Activated T-helper 2 cell treated with anti-CD3 and anti-CD28 coated beads, Interferon-gamma antibody, Interleukin-2, Interleukin-4, amounts not matched to agents 10 μg/mL and 5 μg/mL and 100 μg/mL, durations not matched to agents 14 hours and 24 hours and 36 hours (primary cell): ENCODE results near the gene NUDT13. TPM values are rescaled to one million over a fixed set of nuclear protein-coding genes. Genes with fewer than 3 reads are reported as not detected.

Source experiments
- total RNA-seq: library from RNA; stranded (reverse); gene quantifications from 2 replicates; pipeline ENCODE4 v1.2.3, GENCODE V29; 2022

NUDT13 gene
- total RNA-seq, 1 donor from 2014 or later, result 1.0 TPM

Other genes starting within 250 kb of the NUDT13 start
- not detected in 2 replicates for gene OIT3, start 216.7 kb upstream of the NUDT13 start, total RNA-seq
- gene PLA2G12B, start 155.6 kb upstream of the NUDT13 start, total RNA-seq, result not detected in 2 replicates
- gene P4HA1, start 13.6 kb upstream of the NUDT13 start, total RNA-seq, result 71.9 and 72.8 TPM in 2 replicates
- 35.2 and 37.8 TPM in 2 replicates for gene ECD, start 57.6 kb downstream of the NUDT13 start, total RNA-seq
- 13.8 and 14.3 TPM in 2 replicates for gene FAM149B1, start 57.7 kb downstream of the NUDT13 start, total RNA-seq
- 50.8 and 52.7 TPM in 2 replicates for gene DNAJC9, start 136.8 kb downstream of the NUDT13 start, total RNA-seq
- 145 and 152 TPM in 2 replicates for gene MRPS16, start 142.2 kb downstream of the NUDT13 start, total RNA-seq
- gene CFAP70, start 248.4 kb downstream of the NUDT13 start, total RNA-seq, result 0.41 and 0.43 TPM in 2 replicates